Measurements from ENCODE around the gene AFF4. TPM values are rescaled to one million over a fixed set of nuclear protein-coding genes. Genes with fewer than 3 reads are reported as not detected.

The AFF4 gene
- total and polyA plus RNA-seq, 2 of the 4 experiments (the other 2 are of a cell fraction), result 27.3 to 57.2 TPM

- WGBS, 2 experiments (ENCODE audit: extremely low coverage in 2 of 2, insufficient read length in 1 of 2), result no CpG with 5 or more reads among the region's 3 CpGs
- Histone ChIP-seq H4K20me1 (ENCODE audit: insufficient read depth, low read length) (no peaks in the 10 kb centered on the region), H3K27ac (ENCODE audit: insufficient read depth, low read length) (no peak overlapping the region), H2BK5ac (ENCODE audit: low read depth, low read length, poor library complexity, severe bottlenecking) (no peak overlapping the region), H3K27me3 (ENCODE audit: control insufficient read depth, insufficient read depth, low read length) (no peaks in the 10 kb centered on the region), H3K14ac (replicated peaks; ENCODE audit: low read depth, low read length) (no peak overlapping the region), H3K79me1 (ENCODE audit: low read depth in 1 of 2, low read length in 2 of 2) (no peaks in the 10 kb centered on the region), H3K56ac (ENCODE audit: extremely low read depth, insufficient read depth, low read length) (no peak overlapping the region), H3K36me3 (ENCODE audit: control insufficient read depth, insufficient read depth, low read length) (no peaks in the 10 kb centered on the region), H3K4me2 (ENCODE audit: low read depth, low read length) (no peak overlapping the region), H3K23ac (ENCODE audit: low read depth, low read length) (no peak overlapping the region), H3K4me3 (ENCODE audit: insufficient read depth, low read depth, low read length) (no peak overlapping the region), H3K18ac (ENCODE audit: low read depth, low read length) (no peak overlapping the region), H4K5ac (ENCODE audit: low read depth, low read length) (no peak overlapping the region), H4K91ac (ENCODE audit: insufficient read depth, low read depth, low read length) (no peak overlapping the region), H2AK9ac (replicated peaks; ENCODE audit: low read depth, low read length, poor library complexity) (no peak overlapping the region), H2AFZ (replicated peaks; ENCODE audit: low read length, poor library complexity) (no peak overlapping the region), H2AK5ac (ENCODE audit: low read depth, low read length) (no peak overlapping the region), H3K9ac (ENCODE audit: low read depth, low read length) (no peak overlapping the region), H3K9me3 (ENCODE audit: control insufficient read depth, insufficient read depth, low read length) (peaks cover 3% of the 10 kb centered on the region; the same call in 1 of the 2 replicates), H2BK20ac (ENCODE audit: low read depth, low read length) (no peak overlapping the region), H3K4me1 (ENCODE audit: control insufficient read depth, insufficient read depth, low read length) (peaks cover 2% of the 10 kb centered on the region; the same call in 1 of the 2 replicates), H2BK15ac (ENCODE audit: low read depth, low read length) (no peak overlapping the region), H3K9me1 (ENCODE audit: insufficient read depth, low read length) (no peaks in the 10 kb centered on the region), H2BK120ac (ENCODE audit: low read depth, low read length) (no peak overlapping the region), H3K4ac (ENCODE audit: low read depth, low read length) (no peak overlapping the region), H4K8ac (ENCODE audit: low read depth in 2 of 2, low read length in 2 of 2) (no peak overlapping the region)
- POLR2A ChIA-PET (ENCODE audit: unreplicated experiment), result no interaction called here
- CTCF ChIA-PET, result interaction anchor here (1.0 kb wide), 1 partner anchor 9 kb away, joined by 3 read pairs; no protein-coding TSS in a partner anchor
- dilution Hi-C loops (cut with HindIII; ENCODE audit: low sequenced_read_pairs, unreplicated experiment) (no loop called here), in situ Hi-C loops (cut with MboI; ENCODE audit: low sequenced_read_pairs) (no loop called here), intact Hi-C loops (cut with micrococcal nuclease) (no loop called here)
- ATAC-seq (ENCODE audit: low read depth) (no peak), DNase-seq (no peak)
- TF ChIP-seq NFE2L2 (IDR thresholded peaks at IDR 0.05; ENCODE audit: low read depth, low read length) (no peak), RCOR1 (IDR thresholded peaks at IDR 0.05; ENCODE audit: insufficient replicate concordance, low read length) (no peak), MXI1 (IDR thresholded peaks at IDR 0.05; ENCODE audit: borderline replicate concordance, low read depth, low read length) (no peak), RFX5 (IDR thresholded peaks at IDR 0.05; ENCODE audit: low read depth, low read length) (no peak), USF2 (IDR thresholded peaks at IDR 0.05; ENCODE audit: low read depth, low read length) (no peak), RAD21 (IDR thresholded peaks at IDR 0.05; ENCODE audit: low read length) (no peak), CTCF (conservative IDR thresholded peaks at IDR 0.05; ENCODE audit: low read depth, low read length) (no peak), ELK1 (IDR thresholded peaks at IDR 0.05; ENCODE audit: borderline replicate concordance, low read depth, low read length) (no peak), BHLHE40 (IDR thresholded peaks at IDR 0.05; ENCODE audit: low read depth, low read length) (no peak), POLR2A (IDR thresholded peaks at IDR 0.05; ENCODE audit: low read depth, low read length) (no peak), CEBPB (IDR thresholded peaks at IDR 0.05; ENCODE audit: low read depth, low read length) (no peak), FOS (IDR thresholded peaks at IDR 0.05; ENCODE audit: low read depth, low read length) (no peak), MAZ (IDR thresholded peaks at IDR 0.05; ENCODE audit: borderline replicate concordance, low read depth, low read length) (no peak), CHD1 (IDR thresholded peaks at IDR 0.05; ENCODE audit: low read depth, low read length) (no peak), SMC3 (IDR thresholded peaks at IDR 0.05; ENCODE audit: low read depth, low read length) (no peak), MAFK (IDR thresholded peaks at IDR 0.05; ENCODE audit: low read depth, low read length) (no peak)
- no TSS peak for BruUV-seq (replicated peaks)
These were observed 13.4 kb upstream of the AFF4 start for GRCh38 chr5:132976852-132977251.
